ENCODE results near the gene AADACL2.

The AADACL2 gene

GRCh38 chr3:151772825-151773480, 39.2 kb downstream of the AADACL2 start:
- DNase-seq (ENCODE audit: low read depth) = no peak
- no peak for TF ChIP-seq CTCF (conservative IDR thresholded peaks at IDR 0.05; ENCODE audit: low read length)
- H3K4me3 ChIP-seq (ENCODE audit: low read length) = no peak overlapping the region

- TF ChIP-seq CTCF (conservative IDR thresholded peaks at IDR 0.05; ENCODE audit: low read length) = no peak
Observed at GRCh38 chr3:151774235-151774634, 40.5 kb downstream of the AADACL2 start.

GRCh38 chr3:151774910-151775309, 41.2 kb downstream of the AADACL2 start:
- H3K4me3 ChIP-seq (ENCODE audit: low read length) = no peak overlapping the region
- TF ChIP-seq CTCF (conservative IDR thresholded peaks at IDR 0.05; ENCODE audit: low read length) = no peak
- no peak for DNase-seq (ENCODE audit: low read depth)

More at GRCh38 chr3:151774235-151774634, 40.5 kb downstream of the AADACL2 start:
- no peak overlapping the region for H3K4me3 ChIP-seq (ENCODE audit: low read length)
- DNase-seq (ENCODE audit: low read depth) = no peak

GRCh38 chr3:151775314-151776258, 41.9 kb downstream of the AADACL2 start:
- no peak overlapping the region for H3K4me3 ChIP-seq (ENCODE audit: low read length)
- no peak for DNase-seq (ENCODE audit: low read depth)
- TF ChIP-seq CTCF (conservative IDR thresholded peaks at IDR 0.05; ENCODE audit: low read length) = no peak

- no peak for DNase-seq (ENCODE audit: low read depth)
- H3K4me3 ChIP-seq (ENCODE audit: low read length) = no peak overlapping the region
- no peak for TF ChIP-seq CTCF (conservative IDR thresholded peaks at IDR 0.05; ENCODE audit: low read length)
Observed at GRCh38 chr3:151776259-151776740, 42.6 kb downstream of the AADACL2 start.

GRCh38 chr3:151777880-151778279, 44.2 kb downstream of the AADACL2 start:
- no peak for TF ChIP-seq CTCF (conservative IDR thresholded peaks at IDR 0.05; ENCODE audit: low read length)
- no peak for DNase-seq (ENCODE audit: low read depth)
- no peak overlapping the region for H3K4me3 ChIP-seq (ENCODE audit: low read length)
